C4-2B (cell line): ENCODE measurements around the gene IL12RB2.

Experiments
- CTCF ChIP-seq: fragments of 450-650 bp; conservative IDR thresholded peaks from 2 replicates; pipeline ENCODE4 v1.5.1; 2017; ENCODE audit warnings: mild to moderate bottlenecking
- ZFX ChIP-seq: fragments of 450-650 bp; IDR thresholded peaks from 2 replicates; pipeline ENCODE4 v1.6.1; 2017

- no peak for TF ChIP-seq CTCF
- no peak for TF ChIP-seq ZFX
Observed at GRCh38 chr1:67368046-67368514, 60.4 kb downstream of the IL12RB2 start.
